Fibroblast of mammary gland (primary cell): ENCODE measurements around the gene RPL21.
"Not testable (repeated sequence)": the region's sequence is repeated elsewhere in the genome, so short reads cannot be mapped to it uniquely, and the experiment has no call there.

Experiments
- DNase-seq: peaks from one replicate; pipeline ENCODE4 v3.0.0-alpha.2; 2010; ENCODE audit warnings: low read depth
- H3K4me3 ChIP-seq: 2 replicates; pipeline ENCODE4 v1.5.1; 2011; ENCODE audit warnings: low read depth, mild to moderate bottlenecking, low read length, moderate library complexity; ENCODE audit not compliant: control insufficient read depth
- CTCF ChIP-seq: conservative IDR thresholded peaks from 2 replicates; pipeline ENCODE4 v1.5.1; 2011; ENCODE audit warnings: low read depth, low read length, inconsistent platforms; ENCODE audit not compliant: control insufficient read depth, insufficient read depth

Gene RPL21

DNA sequence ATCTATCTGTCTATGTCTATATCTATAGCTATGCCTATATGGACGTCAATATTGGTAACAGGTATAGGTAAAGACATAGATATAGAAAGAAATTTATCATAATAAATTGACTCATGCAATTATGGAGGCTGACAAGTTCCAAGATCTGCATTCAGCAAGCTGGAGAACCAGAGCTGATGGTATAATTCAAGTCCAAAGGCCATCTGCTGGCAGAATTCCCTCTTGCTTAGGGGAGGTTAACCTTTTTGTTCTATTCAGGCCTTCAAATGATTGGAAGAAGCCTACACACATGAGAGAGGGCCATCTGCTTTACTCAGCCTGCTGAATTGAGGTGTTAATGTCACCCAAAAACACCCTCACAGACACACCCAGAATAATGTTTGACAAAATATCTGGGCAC, 30.1 kb downstream of the RPL21 start:
- no peak for DNase-seq
- TF ChIP-seq CTCF, result no peak

DNA sequence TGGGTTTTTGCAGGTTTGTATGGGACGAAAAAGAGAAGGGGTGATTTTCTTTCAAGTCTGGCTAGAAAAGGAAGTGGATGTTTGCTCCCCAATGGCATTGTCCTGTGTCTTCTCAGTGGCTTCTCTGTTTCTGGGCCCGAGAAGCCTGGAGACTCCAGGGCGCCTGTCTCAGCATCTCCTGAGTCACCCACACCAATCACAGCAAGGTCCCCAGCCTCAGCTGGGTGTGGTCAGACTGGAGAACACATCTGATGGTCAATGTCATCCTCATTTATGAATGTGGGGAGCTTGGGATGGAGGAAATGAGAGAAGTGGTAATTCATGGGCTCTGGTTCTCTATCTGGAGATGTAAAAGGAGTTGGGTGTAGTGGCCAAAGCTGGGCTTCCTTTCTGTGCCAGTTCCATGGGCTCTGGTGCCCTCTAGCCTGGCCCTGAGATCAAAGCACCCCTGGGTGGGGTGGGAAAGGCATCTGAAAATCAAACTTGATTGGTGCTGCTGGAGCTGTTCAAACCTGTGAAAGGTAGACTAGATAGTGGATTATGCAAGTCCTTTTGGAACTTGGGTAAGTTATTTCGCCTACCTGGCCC, 32.6 kb downstream of the RPL21 start:
- no peak overlapping the region for H3K4me3 ChIP-seq
- TF ChIP-seq CTCF, result peak; percentile 45
- DNase-seq, result peak; percentile 44

More for the DNA sequence above, 30.1 kb downstream of the RPL21 start:
- H3K4me3 ChIP-seq, result no peak overlapping the region

GRCh38 chr13:27288392-27288791, 37.0 kb downstream of the RPL21 start:
- no peak for DNase-seq
- no peak overlapping the region for H3K4me3 ChIP-seq
- TF ChIP-seq CTCF, result no peak

DNA sequence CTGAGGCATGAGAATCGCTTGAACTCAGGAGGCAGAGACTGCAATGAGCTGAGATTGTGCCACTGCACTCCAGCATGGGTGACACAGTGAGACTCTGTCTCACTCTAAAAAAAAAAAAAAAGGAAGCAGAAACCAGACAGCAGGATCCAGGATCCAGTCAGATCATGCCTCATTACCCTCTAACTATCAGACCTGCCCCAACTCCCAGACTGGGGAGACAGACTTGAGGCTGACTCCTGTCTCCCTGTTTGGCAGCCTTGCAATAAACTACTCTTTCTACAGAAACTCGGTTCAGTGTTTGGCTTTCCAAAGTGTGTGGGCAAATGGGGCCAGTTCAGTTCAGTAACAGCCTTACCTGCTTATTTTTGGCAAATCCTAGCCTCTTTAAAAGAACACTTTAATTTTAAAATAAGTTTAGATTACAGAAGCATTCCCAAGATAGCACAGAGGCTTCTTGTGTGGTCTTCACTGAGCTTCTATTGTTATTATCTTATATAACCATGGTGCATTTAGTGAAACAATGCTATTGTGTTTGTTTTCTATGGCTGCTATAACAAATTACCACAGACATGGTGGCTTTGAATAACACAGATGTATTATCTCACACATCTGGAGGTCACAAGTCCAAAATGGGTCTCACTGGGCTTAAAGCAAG, 37.8 kb downstream of the RPL21 start:
- no peak overlapping the region for H3K4me3 ChIP-seq
- no peak for DNase-seq

DNA sequence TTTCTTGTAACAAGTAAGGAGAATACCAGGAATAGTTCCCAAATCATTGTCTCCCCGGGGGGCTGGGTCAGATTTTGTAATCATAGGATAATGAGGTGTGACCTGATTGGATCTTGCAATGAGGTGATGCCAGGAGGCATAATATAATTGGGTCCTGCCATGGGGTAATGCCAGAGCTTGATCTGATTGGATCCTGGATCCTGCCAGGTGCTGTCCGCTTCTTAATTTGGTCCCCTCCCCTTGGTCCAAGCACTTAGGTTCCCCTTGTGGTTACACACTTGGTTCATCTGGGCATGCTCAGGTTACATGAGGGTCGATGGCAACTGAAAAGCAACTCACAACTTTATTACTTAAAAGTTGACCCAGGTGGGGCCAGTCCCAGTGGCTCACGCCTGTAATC, 39.4 kb downstream of the RPL21 start:
- H3K4me3 ChIP-seq, result no peak overlapping the region
- DNase-seq, result no peak
- no peak for TF ChIP-seq CTCF

More for the DNA sequence above, 37.8 kb downstream of the RPL21 start:
- no peak for TF ChIP-seq CTCF

DNA sequence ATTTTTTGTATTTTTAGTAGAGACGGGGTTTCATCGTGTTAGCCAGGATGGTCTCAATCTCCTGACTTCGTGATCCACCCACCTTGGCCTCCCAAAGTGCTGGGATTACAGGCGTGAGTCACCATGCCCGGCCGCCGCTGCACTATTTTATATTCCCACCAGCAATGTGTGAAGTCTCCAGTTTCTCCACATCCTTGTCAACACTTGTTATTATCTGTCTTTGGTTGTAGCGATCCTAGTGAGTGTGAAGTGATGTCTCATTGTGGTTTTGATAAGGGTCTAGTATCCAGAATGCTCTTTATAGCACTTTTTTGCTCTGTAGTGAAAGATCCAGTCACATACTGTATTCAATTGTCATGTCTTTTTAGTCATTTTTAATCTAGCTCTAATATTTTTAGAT, 40.6 kb downstream of the RPL21 start:
- DNase-seq, H3K4me3 ChIP-seq: not testable (repeated sequence)

DNA sequence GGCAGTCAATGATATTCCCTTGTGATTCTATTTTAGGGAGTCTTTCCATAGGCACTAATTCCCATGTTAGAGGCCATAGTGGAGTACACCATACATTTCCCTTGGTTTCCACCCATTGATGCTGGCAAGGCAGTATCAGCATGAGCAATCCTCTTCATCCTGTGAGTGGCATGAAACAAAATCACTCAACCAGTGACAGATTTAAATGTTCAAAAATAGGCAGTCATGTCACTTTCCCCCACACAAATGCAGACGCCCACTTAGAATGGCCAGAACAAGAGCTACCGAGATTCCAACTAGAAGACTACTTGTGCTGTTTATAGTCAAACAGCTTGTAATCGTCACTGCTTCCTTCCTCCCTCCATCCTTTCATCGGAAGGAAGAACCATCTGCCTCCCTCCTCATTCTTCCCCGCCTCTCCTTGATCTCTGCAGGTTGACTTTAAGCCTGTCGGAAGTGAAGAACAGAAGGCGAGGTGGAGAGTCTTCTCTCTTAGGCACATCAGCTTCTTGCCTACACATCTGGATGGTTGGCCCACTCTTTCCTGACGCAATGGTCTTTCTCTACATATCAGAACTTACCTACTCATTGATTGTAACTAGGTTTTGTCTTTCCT, 41.8 kb downstream of the RPL21 start:
- no peak for DNase-seq
- no peak for TF ChIP-seq CTCF
- H3K4me3 ChIP-seq, result no peak overlapping the region
